PC-9 (cell line): ENCODE data around the gene KLHL30. TPM values are rescaled to one million over a fixed set of nuclear protein-coding genes. Genes with fewer than 3 reads are reported as not detected.

ENCODE experiments used
- BruUV-seq: library from RNA; stranded (reverse); fragments of 400-500 nt; replicated peaks from 2 replicates; lab custom pipeline; 2021; lab: Mats Ljungman, UMichigan
- CTCF ChIA-PET: fragments of 300-600 bp; sonication (Branson Sonifier 250); formaldehyde crosslinking; loops from one replicate; lab custom pipeline; 2022; ENCODE audit warnings: antibody characterized with exemption; lab: Charles Lee
- POLR2A ChIA-PET: fragments of 300-600 bp; sonication (Branson Sonifier 250); formaldehyde crosslinking; loops from one replicate; lab custom pipeline; 2022; ENCODE audit warnings: antibody characterized with exemption; ENCODE audit not compliant: unreplicated experiment; lab: Charles Lee
- DNase-seq, 2 experiments: peaks; one replicate each; pipeline versions ENCODE4 v3.0.0 to v3.0.0-alpha.2; 2015 to 2022; ENCODE audit warnings: mixed read lengths in 1 of 2
- H2AFZ ChIP-seq: fragments of 200-600 bp; sonication (generic); 2 replicates; pipeline ENCODE4 v1.8.1; 2017; ENCODE audit warnings: antibody characterized with exemption
- H3F3A ChIP-seq: fragments of 200-600 bp; sonication (generic); 2 replicates; pipeline ENCODE4 v1.8.1; 2017; ENCODE audit warnings: antibody characterized with exemption, mild to moderate bottlenecking, low read depth; ENCODE audit not compliant: insufficient read depth
- H3K27ac ChIP-seq: fragments of 200-600 bp; sonication (generic); 2 replicates; pipeline ENCODE4 v1.6.1; 2016; ENCODE audit warnings: mixed run types
- H3K27me3 ChIP-seq: fragments of 200-600 bp; sonication (generic); 2 replicates; pipeline ENCODE4 v1.6.1; 2016; ENCODE audit warnings: low read depth, mixed run types; ENCODE audit not compliant: insufficient read depth
- H3K36me3 ChIP-seq: fragments of 200-600 bp; sonication (generic); 2 replicates; pipeline ENCODE4 v1.6.1; 2016; ENCODE audit warnings: low read depth, mixed run types
- H3K4me1 ChIP-seq: fragments of 200-600 bp; sonication (generic); replicated peaks from 2 replicates; pipeline ENCODE4 v1.6.1; 2016; ENCODE audit warnings: mixed run types; ENCODE audit not compliant: insufficient read depth
- H3K4me2 ChIP-seq: fragments of 200-600 bp; sonication (generic); 2 replicates; pipeline ENCODE4 v1.6.1; 2017; ENCODE audit warnings: mixed run types
- H3K4me3 ChIP-seq: fragments of 200-600 bp; sonication (generic); 2 replicates; pipeline ENCODE4 v1.6.1; 2016; ENCODE audit warnings: mixed run types
- H3K79me2 ChIP-seq: fragments of 200-600 bp; sonication (generic); 2 replicates; pipeline ENCODE4 v1.6.1; 2017; ENCODE audit warnings: low read depth, mixed run types
- H3K9me2 ChIP-seq: fragments of 200-600 bp; sonication (generic); 2 replicates; pipeline ENCODE4 v1.8.1; 2017; ENCODE audit warnings: mild to moderate bottlenecking; ENCODE audit not compliant: insufficient read depth
- H3K9me3 ChIP-seq: fragments of 200-600 bp; sonication (generic); 2 replicates; pipeline ENCODE4 v1.8.1; 2016; ENCODE audit warnings: low read depth; ENCODE audit not compliant: insufficient read depth
- H4K20me1 ChIP-seq: fragments of 200-600 bp; sonication (generic); 2 replicates; pipeline ENCODE4 v1.8.1; 2017; ENCODE audit not compliant: insufficient read depth
- EZH2 ChIP-seq: fragments of 200-600 bp; sonication (generic); IDR thresholded peaks from 2 replicates; pipeline ENCODE4 v1.8.0; 2017; ENCODE audit warnings: antibody characterized with exemption, low read depth
- intact Hi-C: fragments of 100-400 bp; cut with micrococcal nuclease; formaldehyde crosslinking; loops from one replicate; pipeline ENCODE4 v1.10.0; 2022; ENCODE audit not compliant: unreplicated experiment
- total RNA-seq: library from RNA; stranded (reverse); gene quantifications from 2 replicates; pipeline ENCODE4 v1.2.3, GENCODE V29; 2021
- TF ChIP-seq, protein P1 (sequence below): fragments of 200-600 bp; sonication (generic); conservative IDR thresholded peaks from 2 replicates; pipeline ENCODE4 v1.6.1; 2017; ENCODE audit warnings: mixed run types, antibody characterized with exemption, mild to moderate bottlenecking, moderate library complexity

Gene KLHL30
- total RNA-seq, 1 experiment from 2014 or later = 1.2 TPM

GRCh38 chr2:238172439-238172838 lies 34.0 kb downstream of the KLHL30 start:
- H3K27ac ChIP-seq = no peak overlapping the region
- peaks cover 26% of the 10 kb centered on the region for H3K4me1 ChIP-seq
- H3K79me2 ChIP-seq = no peaks in the 10 kb centered on the region
- POLR2A ChIA-PET = no interaction called here
- CTCF ChIA-PET = interaction anchor here (0.8 kb wide), 1 partner anchor 1006 kb away, joined by 3 read pairs; no protein-coding TSS in a partner anchor
- H3K9me2 ChIP-seq = no peaks in the 10 kb centered on the region
- H3K27me3 ChIP-seq = no peaks in the 10 kb centered on the region
- H3F3A ChIP-seq = peaks cover 40% of the 10 kb centered on the region
- DNase-seq = no peak
- intact Hi-C loops = no loop called here
- peaks cover 31% of the 10 kb centered on the region; the same call in 1 of the 2 replicates for H3K36me3 ChIP-seq
- H3K4me3 ChIP-seq = no peak overlapping the region
- no peak overlapping the region for H3K4me2 ChIP-seq
- H2AFZ ChIP-seq = no peak overlapping the region
- no peaks in the 10 kb centered on the region for H4K20me1 ChIP-seq
- BruUV-seq = no TSS peak
- H3K9me3 ChIP-seq = no peaks in the 10 kb centered on the region
- TF ChIP-seq, protein P1, sequence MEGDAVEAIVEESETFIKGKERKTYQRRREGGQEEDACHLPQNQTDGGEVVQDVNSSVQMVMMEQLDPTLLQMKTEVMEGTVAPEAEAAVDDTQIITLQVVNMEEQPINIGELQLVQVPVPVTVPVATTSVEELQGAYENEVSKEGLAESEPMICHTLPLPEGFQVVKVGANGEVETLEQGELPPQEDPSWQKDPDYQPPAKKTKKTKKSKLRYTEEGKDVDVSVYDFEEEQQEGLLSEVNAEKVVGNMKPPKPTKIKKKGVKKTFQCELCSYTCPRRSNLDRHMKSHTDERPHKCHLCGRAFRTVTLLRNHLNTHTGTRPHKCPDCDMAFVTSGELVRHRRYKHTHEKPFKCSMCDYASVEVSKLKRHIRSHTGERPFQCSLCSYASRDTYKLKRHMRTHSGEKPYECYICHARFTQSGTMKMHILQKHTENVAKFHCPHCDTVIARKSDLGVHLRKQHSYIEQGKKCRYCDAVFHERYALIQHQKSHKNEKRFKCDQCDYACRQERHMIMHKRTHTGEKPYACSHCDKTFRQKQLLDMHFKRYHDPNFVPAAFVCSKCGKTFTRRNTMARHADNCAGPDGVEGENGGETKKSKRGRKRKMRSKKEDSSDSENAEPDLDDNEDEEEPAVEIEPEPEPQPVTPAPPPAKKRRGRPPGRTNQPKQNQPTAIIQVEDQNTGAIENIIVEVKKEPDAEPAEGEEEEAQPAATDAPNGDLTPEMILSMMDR = no peak
- no peak for TF ChIP-seq EZH2

DNA sequence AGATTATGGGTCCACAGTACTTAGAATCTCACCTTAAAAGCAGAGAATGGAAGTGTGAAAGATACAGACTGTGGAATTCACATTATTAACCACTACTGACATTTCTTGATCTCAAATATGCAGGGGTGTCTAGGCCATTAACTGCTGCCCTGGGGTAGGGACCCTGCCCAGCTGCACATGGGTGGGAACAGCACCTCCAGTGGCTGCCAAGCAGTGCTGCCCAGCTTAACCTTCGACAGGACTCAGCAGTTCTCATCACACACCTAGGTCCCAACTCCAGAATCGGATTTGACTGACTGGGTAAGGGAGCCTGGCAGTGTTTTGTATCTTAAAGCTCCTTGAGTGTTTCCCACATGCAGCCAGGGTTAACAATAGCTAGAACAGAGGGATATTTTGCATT lies 35.2 kb downstream of the KLHL30 start:
- H3K4me1 ChIP-seq = peaks cover 22% of the 10 kb centered on the region
- ChIA-PET CTCF (interaction anchor here (0.6 kb wide), 1 partner anchor 111 kb away, joined by 3 read pairs; no protein-coding TSS in a partner anchor), POLR2A (no interaction called here)
- no peaks in the 10 kb centered on the region for H3K27me3 ChIP-seq
- no peaks in the 10 kb centered on the region for H3K9me3 ChIP-seq
- no peak overlapping the region for H3K4me3 ChIP-seq
- no peaks in the 10 kb centered on the region for H4K20me1 ChIP-seq
- peaks cover 38% of the 10 kb centered on the region for H3F3A ChIP-seq
- H3K4me2 ChIP-seq = no peak overlapping the region
- BruUV-seq = no TSS peak
- H2AFZ ChIP-seq = no peak overlapping the region
- H3K9me2 ChIP-seq = no peaks in the 10 kb centered on the region
- TF ChIP-seq, protein P1 = no peak
- TF ChIP-seq EZH2 = no peak
- intact Hi-C loops = no loop called here
- H3K79me2 ChIP-seq = no peaks in the 10 kb centered on the region
- H3K36me3 ChIP-seq = peaks cover 35% of the 10 kb centered on the region; the same call in 1 of the 2 replicates
- DNase-seq = no peak
- no peak overlapping the region for H3K27ac ChIP-seq

- Histone ChIP-seq H4K20me1 (no peaks in the 10 kb centered on the region), H3K27me3 (no peaks in the 10 kb centered on the region), H3K9me3 (no peaks in the 10 kb centered on the region), H3K4me1 (peaks cover 16% of the 10 kb centered on the region), H3K79me2 (no peaks in the 10 kb centered on the region), H3K4me3 (no peak overlapping the region), H3K9me2 (no peaks in the 10 kb centered on the region), H3K4me2 (no peak overlapping the region), H3K36me3 (peaks cover 39% of the 10 kb centered on the region; the same call in 1 of the 2 replicates), H2AFZ (no peak overlapping the region), H3K27ac (no peak overlapping the region), H3F3A (peaks cover 32% of the 10 kb centered on the region; the same call in 1 of the 2 replicates)
- CTCF ChIA-PET = interaction anchor here (0.6 kb wide), 1 partner anchor 110 kb away, joined by 3 read pairs; no protein-coding TSS in a partner anchor
- intact Hi-C loops = no loop called here
- no TSS peak for BruUV-seq
- DNase-seq = no peak
- TF ChIP-seq, protein P1 = no peak
- TF ChIP-seq EZH2 = no peak
- POLR2A ChIA-PET = no interaction called here
Observed at GRCh38 chr2:238174291-238174690, 35.8 kb downstream of the KLHL30 start.
